ENCODE measurements around the gene PARP3. TPM values are rescaled to one million over a fixed set of nuclear protein-coding genes. Genes with fewer than 3 reads are reported as not detected.

The PARP3 gene
- total RNA-seq, 4 donors from 2014 or later, result 32.1 to 50.8 (median 47.1) TPM

- WGBS, 2 donors, result 93 to 94% methylated on average over 13 to 14 of the region's 14 CpGs
- TF ChIP-seq CTCF (IDR thresholded peaks at IDR 0.05) (no peak), POLR2A (IDR thresholded peaks at IDR 0.05) (no peak)
Measured at GRCh38 chr3:51945926-51946705, 4.0 kb downstream of the PARP3 start.

GRCh38 chr3:51946796-51947195 is 4.6 kb downstream of the PARP3 start:
- Histone ChIP-seq H3K27ac (no peak overlapping the region), H3K9me3 (no peaks in the 10 kb centered on the region), H3K4me3 (replicated peaks in 1 of 3) (no peak overlapping the region), H3K36me3 (no peaks in the 10 kb centered on the region), H3K4me1 (peaks cover 13 to 14% of the 10 kb centered on the region in 2 donors), H3K27me3 (no peaks in the 10 kb centered on the region)
- no peak for TF ChIP-seq POLR2A (IDR thresholded peaks at IDR 0.05)
- no peak for TF ChIP-seq CTCF (IDR thresholded peaks at IDR 0.05)
- DNase-seq, result no peak
- WGBS, 2 donors, result 79 to 84% methylated on average over 4 of the region's 4 CpGs
- intact Hi-C loops (cut with DNase I), result no loop called here

More at GRCh38 chr3:51945926-51946705, 4.0 kb downstream of the PARP3 start:
- peaks cover 17% of the 10 kb centered on the region in 2 donors for H3K4me1 ChIP-seq
- no peak overlapping the region for H3K4me3 ChIP-seq (replicated peaks in 1 of 3)
- no peak for DNase-seq
- no peaks in the 10 kb centered on the region for H3K27me3 ChIP-seq
- intact Hi-C loops (cut with DNase I), result no loop called here
- H3K36me3 ChIP-seq, result no peaks in the 10 kb centered on the region
- no peaks in the 10 kb centered on the region for H3K9me3 ChIP-seq
- no peak overlapping the region for H3K27ac ChIP-seq

GRCh38 chr3:51947215-51947900 is 5.2 kb downstream of the PARP3 start:
- Histone ChIP-seq H3K27ac (no peak overlapping the region), H3K27me3 (no peaks in the 10 kb centered on the region), H3K9me3 (no peaks in the 10 kb centered on the region), H3K36me3 (no peaks in the 10 kb centered on the region), H3K4me3 (replicated peaks in 1 of 3) (no peak overlapping the region), H3K4me1 (peaks cover 12% of the 10 kb centered on the region in 2 donors)
- intact Hi-C loops (cut with DNase I), result no loop called here
- TF ChIP-seq POLR2A (IDR thresholded peaks at IDR 0.05) (no peak), CTCF (IDR thresholded peaks at IDR 0.05) (no peak)
- no peak for DNase-seq
- 81 to 83% methylated on average over 12 to 13 of the region's 13 CpGs for WGBS, 2 donors

- WGBS, 2 donors, result 93 to 94% methylated on average over 9 to 10 of the region's 10 CpGs
- Histone ChIP-seq H3K36me3 (no peaks in the 10 kb centered on the region), H3K9me3 (no peaks in the 10 kb centered on the region), H3K4me3 (replicated peaks in 1 of 3) (no peak overlapping the region), H3K27ac (no peak overlapping the region), H3K27me3 (no peaks in the 10 kb centered on the region), H3K4me1 (peaks cover 4 to 5% of the 10 kb centered on the region in 2 donors)
- intact Hi-C loops (cut with DNase I), result no loop called here
- TF ChIP-seq POLR2A (IDR thresholded peaks at IDR 0.05), result no peak
- no peak for TF ChIP-seq CTCF (IDR thresholded peaks at IDR 0.05)
- DNase-seq, result no peak
Measured at GRCh38 chr3:51948016-51948580, 5.9 kb downstream of the PARP3 start.

GRCh38 chr3:51949121-51949520 is 7.0 kb downstream of the PARP3 start:
- DNase-seq, result no peak
- Histone ChIP-seq H3K9me3 (no peaks in the 10 kb centered on the region), H3K27me3 (no peaks in the 10 kb centered on the region), H3K4me3 (replicated peaks in 1 of 3) (no peak overlapping the region), H3K27ac (no peak overlapping the region), H3K4me1 (no peaks in the 10 kb centered on the region), H3K36me3 (no peaks in the 10 kb centered on the region)
- WGBS, 2 donors, result 96 to 100% methylated on average over 5 of the region's 5 CpGs
- TF ChIP-seq POLR2A (IDR thresholded peaks at IDR 0.05) (no peak), CTCF (IDR thresholded peaks at IDR 0.05) (no peak)
- intact Hi-C loops (cut with DNase I), result no loop called here

All from thyroid gland (tissue), 4 donors.